Activated CD8-positive, alpha-beta T cell treated with anti-CD3 and anti-CD28 coated beads for 36 hours (primary cell): ENCODE measurements around the gene C11orf98. TPM values are rescaled to one million over a fixed set of nuclear protein-coding genes. Genes with fewer than 3 reads are reported as not detected.
"Not testable (repeated sequence)": the region's sequence is repeated elsewhere in the genome, so short reads cannot be mapped to it uniquely, and the experiment has no call there.

ENCODE experiments used
- ATAC-seq: fragments of 200-7000 bp; cut with Tn5 transposase; one replicate; pipeline ENCODE4 v1.10.0; 2021; ENCODE audit warnings: mild to moderate bottlenecking, moderate library complexity
- CTCF ChIA-PET: fragments of 350-600 bp; sonication (Branson Sonifier 250); formaldehyde crosslinking; loops from one replicate; lab custom pipeline; 2021; ENCODE audit warnings: antibody characterized with exemption; lab: Charles Lee
- POLR2A ChIA-PET: fragments of 350-600 bp; sonication (Branson Sonifier 250); formaldehyde crosslinking; loops from one replicate; lab custom pipeline; 2021; ENCODE audit warnings: antibody characterized with exemption; lab: Charles Lee
- DNase-seq: peaks from one replicate; pipeline ENCODE4 v3.0.0-alpha.2; 2020
- H3K27ac Mint-ChIP-seq: one replicate; pipeline ENCODE4 v1.8.0; 2021; ENCODE audit warnings: mild to moderate bottlenecking, mixed read lengths
- H3K27me3 Mint-ChIP-seq: one replicate; pipeline ENCODE4 v1.8.0; 2021; ENCODE audit warnings: mixed read lengths
- H3K36me3 Mint-ChIP-seq: one replicate; pipeline ENCODE4 v1.8.0; 2021; ENCODE audit warnings: low read depth, mixed read lengths
- H3K4me1 Mint-ChIP-seq: one replicate; pipeline ENCODE4 v1.8.0; 2021; ENCODE audit warnings: low read depth, mixed read lengths
- H3K4me3 Mint-ChIP-seq: one replicate; pipeline ENCODE4 v1.8.0; 2021; ENCODE audit warnings: mild to moderate bottlenecking, moderate library complexity, mixed read lengths
- H3K9me3 Mint-ChIP-seq: one replicate; pipeline ENCODE4 v1.8.0; 2021; ENCODE audit warnings: mixed read lengths
- CTCF ChIP-seq: fragments of 200-600 bp; IDR thresholded peaks from one replicate; pipeline ENCODE4 v1.8.0; 2022; ENCODE audit warnings: antibody characterized with exemption, mild to moderate bottlenecking
- intact Hi-C: fragments of 100-400 bp; cut with micrococcal nuclease; formaldehyde crosslinking; loops from one replicate; pipeline ENCODE4 v1.10.0; 2022
- total RNA-seq, 2 experiments: library from RNA; stranded (reverse); gene quantifications; one replicate each; pipeline ENCODE4 v1.2.3, GENCODE V29; 2021

Gene C11orf98
- total RNA-seq, 2 experiments from 2014 or later = 108 TPM

- CTCF ChIA-PET = interaction anchor here (1.2 to 1.6 kb wide), 2 partner anchors 13 to 67 kb away, joined by 3 to 5 read pairs; no protein-coding TSS in a partner anchor
- TF ChIP-seq CTCF = no peak
- Mint-ChIP-seq H3K4me3 (no peak overlapping the region), H3K9me3 (no peaks in the 10 kb centered on the region), H3K27ac (peak overlapping the region; percentile 14), H3K27me3 (no peaks in the 10 kb centered on the region), H3K36me3 (peaks cover 40% of the 10 kb centered on the region), H3K4me1 (peaks cover 5% of the 10 kb centered on the region)
- ATAC-seq (peak; percentile 37), DNase-seq (peak; percentile 12)
- intact Hi-C loops = no loop called here
- POLR2A ChIA-PET = no interaction called here
Observed at GRCh38 chr11:62627713-62628112, 37.3 kb downstream of the C11orf98 start.

- ATAC-seq = no peak
- H3K27me3 Mint-ChIP-seq = no peaks in the 10 kb centered on the region
- intact Hi-C loops = no loop called here
- peaks cover 34% of the 10 kb centered on the region for H3K36me3 Mint-ChIP-seq
- POLR2A ChIA-PET = interaction anchor here (0.6 to 5.1 kb wide), 17 partner anchors 11 to 233 kb away, joined by 3 to 48 read pairs (median 8); partner anchors contain the start of genes C11orf98, CSKMT, EML3 and GANAB
- peak overlapping the region; percentile 88 for H3K4me3 Mint-ChIP-seq
- CTCF ChIA-PET = interaction anchor here (0.6 to 3.9 kb wide), 7 partner anchors 11 to 85 kb away, joined by 3 to 26 read pairs (median 4); partner anchors contain the start of genes EML3, GNG3, MTA2 and ROM1
- peaks cover 24% of the 10 kb centered on the region for H3K4me1 Mint-ChIP-seq
- H3K27ac Mint-ChIP-seq = peak overlapping the region; percentile 87
- DNase-seq = no peak
- H3K9me3 Mint-ChIP-seq = no peaks in the 10 kb centered on the region
- no peak for TF ChIP-seq CTCF
Observed at GRCh38 chr11:62622476-62623089, 42.4 kb downstream of the C11orf98 start.

- Mint-ChIP-seq H3K4me3 (peak within 1 kb of the TSS; percentile 88), H3K9me3 (no peaks in the 10 kb centered on the region), H3K27me3 (no peaks in the 10 kb centered on the region), H3K4me1 (peaks cover 24% of the 10 kb centered on the region), H3K36me3 (peaks cover 34% of the 10 kb centered on the region), H3K27ac (peak within 1 kb of the TSS; percentile 91)
- ChIA-PET CTCF (interaction anchor here (0.6 to 3.9 kb wide), 7 partner anchors 10 to 72 kb away, joined by 3 to 26 read pairs (median 4); partner anchors contain the start of genes EML3, MTA2 and ROM1), POLR2A (interaction anchor here (0.7 to 5.1 kb wide), 23 partner anchors 10 to 233 kb away, joined by 3 to 48 read pairs (median 5); partner anchors contain the start of genes C11orf98, CSKMT, EML3 and GANAB)
- DNase-seq (peak; percentile 98), ATAC-seq (peak; percentile 94)
- no peak for TF ChIP-seq CTCF
- intact Hi-C loops = no loop called here
Observed at GRCh38 chr11:62621567-62622470, 43.2 kb downstream of the C11orf98 start, which contains the start of gene B3GAT3. Gene B3GAT3 (minus strand): TSS chr11:62621986. CDS start chr11:62621947, 39 bp downstream.

- Mint-ChIP-seq H3K27me3 (no peaks in the 10 kb centered on the region), H3K4me3 (peak overlapping the region; percentile 88), H3K4me1 (peaks cover 24% of the 10 kb centered on the region), H3K9me3 (no peaks in the 10 kb centered on the region), H3K27ac (peak overlapping the region; percentile 91), H3K36me3 (peaks cover 39% of the 10 kb centered on the region)
- intact Hi-C loops = no loop called here
- POLR2A ChIA-PET = interaction anchor here (0.7 to 5.1 kb wide), 20 partner anchors 9 to 220 kb away, joined by 3 to 48 read pairs (median 6); partner anchors contain the start of genes C11orf98, CSKMT, EML3 and GANAB
- no peak for ATAC-seq
- CTCF ChIA-PET = interaction anchor here (1.0 to 3.9 kb wide), 6 partner anchors 9 to 73 kb away, joined by 3 to 26 read pairs (median 4); partner anchors contain the start of genes EML3 and ROM1
- DNase-seq = no peak
- TF ChIP-seq CTCF = no peak
Observed at GRCh38 chr11:62621027-62621566, 43.9 kb downstream of the C11orf98 start.

GRCh38 chr11:62616957-62617356 lies 48.1 kb downstream of the C11orf98 start:
- H3K9me3 Mint-ChIP-seq, intact Hi-C loops, H3K27me3 Mint-ChIP-seq, ATAC-seq, H3K4me3 Mint-ChIP-seq, H3K27ac Mint-ChIP-seq, DNase-seq: not testable (repeated sequence)
- H3K36me3 Mint-ChIP-seq = peaks cover 34% of the 10 kb centered on the region
- ChIA-PET POLR2A (interaction anchor here (0.7 to 1.4 kb wide), 5 partner anchors 12 to 224 kb away, joined by 3 to 5 read pairs (median 5); partner anchors contain the start of genes C11orf98, CSKMT and TUT1), CTCF (interaction anchor here (1.0 kb wide), 1 partner anchor 25 kb away, joined by 3 read pairs; the partner anchor contains the start of gene TUT1)
- H3K4me1 Mint-ChIP-seq = peaks cover 35% of the 10 kb centered on the region
